T-helper 17 cell (primary cell): ENCODE results near the gene GNA15. TPM values are rescaled to one million over a fixed set of nuclear protein-coding genes. Genes with fewer than 3 reads are reported as not detected.
"Not testable (repeated sequence)": the region's sequence is repeated elsewhere in the genome, so short reads cannot be mapped to it uniquely, and the experiment has no call there.

ENCODE experiments used
- ATAC-seq: fragments of 150-1000 bp; cut with Tn5 transposase; 2 replicates; pipeline ENCODE4 v1.10.0; 2021; ENCODE audit warnings: mild to moderate bottlenecking, moderate library complexity
- DNase-seq, 3 donors: peaks; one replicate each; pipeline versions ENCODE4 v3.0.0 to v3.0.0-alpha.2; 2020 to 2021
- H3K9me3 ChIP-seq: one replicate; pipeline ENCODE4 v1.7.0; 2013; ENCODE audit warnings: low read length, mild to moderate bottlenecking; ENCODE audit not compliant: control insufficient read depth, poor library complexity, severe bottlenecking
- H3K27ac Mint-ChIP-seq: one replicate; pipeline ENCODE4 v1.8.0; 2022; ENCODE audit warnings: mild to moderate bottlenecking, moderate library complexity, mixed read lengths
- H3K27me3 Mint-ChIP-seq: one replicate; pipeline ENCODE4 v1.8.0; 2022; ENCODE audit warnings: mixed read lengths
- H3K36me3 Mint-ChIP-seq: one replicate; pipeline ENCODE4 v1.8.0; 2022; ENCODE audit warnings: low read depth, mixed read lengths
- H3K4me1 Mint-ChIP-seq: one replicate; pipeline ENCODE4 v1.8.0; 2022; ENCODE audit warnings: mild to moderate bottlenecking, mixed read lengths
- H3K4me3 Mint-ChIP-seq: one replicate; pipeline ENCODE4 v1.8.0; 2022; ENCODE audit warnings: mild to moderate bottlenecking, moderate library complexity, mixed read lengths
- total RNA-seq, 4 donors: library from RNA in 2 of 4; stranded (reverse) in 2 of 4; gene quantifications; one replicate each; pipeline ENCODE4 v1.2.3 and lab custom pipeline; 2022 to 2026

The GNA15 gene
- total RNA-seq, 2 donors from 2014 or later = 28.7 to 54.1 TPM

DNA sequence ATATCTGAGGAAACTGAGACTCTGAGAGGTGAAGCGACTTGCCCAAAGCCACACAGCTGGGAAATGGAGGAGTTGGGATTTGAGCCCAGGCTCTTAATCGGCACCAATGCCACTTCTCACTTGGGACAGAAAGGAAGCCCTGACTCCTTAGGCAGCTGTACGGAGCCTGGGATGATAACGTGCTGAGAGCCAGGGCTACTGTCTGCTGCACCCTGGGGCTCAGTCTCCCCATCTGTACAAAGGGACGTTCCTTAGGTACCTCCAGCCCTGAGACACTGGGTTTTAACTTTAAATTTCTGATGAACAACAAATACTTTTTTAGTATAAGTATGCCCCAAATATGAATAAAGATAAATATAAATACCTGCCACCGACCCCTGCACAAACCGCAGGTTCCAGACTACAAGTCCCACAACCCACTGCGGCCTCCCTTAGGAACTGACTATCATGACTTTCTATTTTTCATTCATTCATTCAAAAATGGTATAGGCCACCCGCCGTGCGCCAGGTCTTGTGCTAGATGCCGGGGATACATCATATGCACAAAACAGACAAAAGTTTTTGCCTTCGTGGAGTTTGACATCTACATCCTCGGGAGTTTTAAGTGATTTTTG lies 49.1 kb downstream of the GNA15 start:
- ATAC-seq (peak; percentile 56), DNase-seq (peak; percentile 52 to 54 (median 52))
- H3K27ac Mint-ChIP-seq = peak overlapping the region; percentile 88
- peak overlapping the region; percentile 94 for H3K4me3 Mint-ChIP-seq
- no peaks in the 10 kb centered on the region for H3K9me3 ChIP-seq
- H3K36me3 Mint-ChIP-seq = peaks cover 6% of the 10 kb centered on the region
- H3K4me1 Mint-ChIP-seq = peaks cover 44% of the 10 kb centered on the region
- H3K27me3 Mint-ChIP-seq = no peaks in the 10 kb centered on the region

DNA sequence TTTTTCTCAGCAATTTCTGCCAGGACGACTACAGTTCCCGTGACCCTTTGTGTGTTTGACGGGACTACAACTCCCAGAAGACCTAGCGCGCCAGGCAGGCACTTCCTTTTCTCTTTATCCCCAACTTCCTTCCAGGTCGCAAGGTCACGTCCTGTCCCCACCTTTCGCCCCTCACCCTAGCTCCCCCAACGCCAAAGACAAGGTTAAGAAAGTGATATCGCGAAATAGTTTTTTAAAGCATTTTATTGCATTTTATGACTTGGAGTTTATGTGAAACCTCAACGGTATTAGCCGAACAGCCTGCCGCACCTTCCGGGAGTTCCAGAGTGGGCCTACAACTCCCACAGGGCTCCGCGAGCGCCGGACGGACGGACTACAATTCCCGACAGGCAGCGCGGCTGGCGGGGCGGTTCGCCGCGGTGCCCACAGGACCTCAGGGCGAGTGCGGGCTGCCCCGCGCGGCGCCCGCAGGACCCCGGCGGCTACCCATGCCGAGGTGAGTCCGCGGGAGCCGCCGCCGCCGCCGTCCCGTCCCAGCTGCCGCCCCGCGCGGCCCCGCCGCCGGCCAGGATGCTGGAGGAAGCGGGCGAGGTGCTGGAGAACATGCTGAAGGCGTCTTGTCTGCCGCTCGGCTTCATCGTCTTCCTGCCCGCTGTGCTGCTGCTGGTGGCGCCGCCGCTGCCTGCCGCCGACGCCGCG lies 49.8 kb downstream of the GNA15 start, which contains the start of gene NCLN:
Gene NCLN, plus strand, starts transcription at position 470 of the 699 bp plus-strand sequence. Its CDS starts 101 bp downstream, at position 571.
- H3K27me3 Mint-ChIP-seq = no peaks in the 10 kb centered on the region
- peak; percentile 90 for ATAC-seq
- peaks cover 1% of the 10 kb centered on the region for H3K36me3 Mint-ChIP-seq
- peak; percentile 89 to 95 (median 89) for DNase-seq
- H3K4me1 Mint-ChIP-seq = peaks cover 44% of the 10 kb centered on the region
- H3K27ac Mint-ChIP-seq = peak within 1 kb of the TSS; percentile 88
- H3K4me3 Mint-ChIP-seq = peak within 1 kb of the TSS; percentile 94
- H3K9me3 ChIP-seq = no peaks in the 10 kb centered on the region

DNA sequence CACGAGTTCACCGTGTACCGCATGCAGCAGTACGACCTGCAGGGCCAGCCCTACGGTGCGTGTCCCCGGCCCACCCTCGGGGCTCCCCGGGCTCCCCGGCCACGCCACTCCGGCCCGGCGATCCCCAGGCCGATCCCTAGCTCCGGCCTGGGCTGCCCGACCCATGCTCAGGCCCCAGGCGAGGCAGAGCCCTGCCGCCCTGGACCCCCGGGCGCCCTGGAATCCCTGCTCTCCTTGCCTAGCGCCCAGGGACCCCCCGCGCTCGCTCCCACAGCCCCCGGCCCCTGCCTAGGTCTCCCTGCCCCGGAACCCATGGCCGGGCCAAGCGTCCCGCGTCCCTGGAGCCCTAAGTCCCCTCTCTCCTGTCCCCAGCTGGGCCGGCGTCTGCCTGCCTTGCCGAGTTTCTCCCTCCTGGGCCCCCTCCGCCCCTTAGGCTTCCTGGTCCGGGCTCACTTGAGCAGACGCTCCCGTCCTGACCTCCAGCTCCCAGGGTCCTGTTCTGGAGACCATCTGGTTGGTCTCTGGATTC lies 50.4 kb downstream of the GNA15 start:
- H3K27ac Mint-ChIP-seq = peak overlapping the region; percentile 85
- H3K9me3 ChIP-seq = no peaks in the 10 kb centered on the region
- H3K4me3 Mint-ChIP-seq = peak overlapping the region; percentile 94
- DNase-seq (no peak), ATAC-seq (no peak)
- peaks cover 48% of the 10 kb centered on the region for H3K4me1 Mint-ChIP-seq
- no peaks in the 10 kb centered on the region for H3K27me3 Mint-ChIP-seq
- H3K36me3 Mint-ChIP-seq = no peaks in the 10 kb centered on the region

DNA sequence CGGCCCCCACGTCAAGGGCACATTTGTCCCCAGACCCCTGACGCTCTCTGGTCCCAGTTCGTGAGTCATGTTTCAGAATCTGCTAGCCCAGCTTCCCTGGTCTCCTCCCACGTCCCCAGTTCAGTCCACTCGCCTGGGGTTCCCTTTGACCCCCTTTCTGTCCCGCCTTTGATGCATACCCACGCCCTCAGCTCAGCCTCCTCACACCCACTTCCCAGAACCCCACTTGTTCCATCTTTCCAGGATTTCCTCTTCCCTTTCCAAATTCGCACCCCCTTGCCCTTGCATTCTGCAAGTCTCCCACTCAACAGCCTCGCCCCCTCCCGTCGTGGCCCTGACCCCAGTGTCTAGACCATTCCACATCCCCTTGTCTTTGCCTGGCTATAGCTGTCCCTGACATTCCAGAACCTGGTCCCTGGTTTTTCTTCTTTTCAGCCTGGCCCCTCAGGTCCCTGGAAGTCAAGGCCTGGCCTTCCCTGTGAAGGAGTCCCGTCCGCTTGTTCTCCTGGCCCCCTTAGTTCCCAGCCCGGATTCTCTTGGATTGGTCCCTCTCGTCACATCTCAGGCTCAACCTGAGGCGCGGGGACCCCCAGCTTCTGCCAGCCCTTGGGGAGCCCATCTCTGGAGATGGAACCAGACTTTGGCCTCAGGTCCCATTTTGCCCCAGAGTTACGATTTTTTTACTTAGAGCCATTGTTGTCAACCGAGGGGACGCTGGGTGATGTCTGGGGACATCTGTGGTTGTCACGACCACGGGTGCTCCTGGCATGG lies 51.2 kb downstream of the GNA15 start:
- Mint-ChIP-seq H3K27ac (peak overlapping the region; percentile 85), H3K27me3 (no peaks in the 10 kb centered on the region), H3K36me3 (no peaks in the 10 kb centered on the region), H3K4me3 (peak overlapping the region; percentile 94), H3K4me1 (peaks cover 48% of the 10 kb centered on the region)
- H3K9me3 ChIP-seq = no peaks in the 10 kb centered on the region
- no peak for DNase-seq
- no peak for ATAC-seq

DNA sequence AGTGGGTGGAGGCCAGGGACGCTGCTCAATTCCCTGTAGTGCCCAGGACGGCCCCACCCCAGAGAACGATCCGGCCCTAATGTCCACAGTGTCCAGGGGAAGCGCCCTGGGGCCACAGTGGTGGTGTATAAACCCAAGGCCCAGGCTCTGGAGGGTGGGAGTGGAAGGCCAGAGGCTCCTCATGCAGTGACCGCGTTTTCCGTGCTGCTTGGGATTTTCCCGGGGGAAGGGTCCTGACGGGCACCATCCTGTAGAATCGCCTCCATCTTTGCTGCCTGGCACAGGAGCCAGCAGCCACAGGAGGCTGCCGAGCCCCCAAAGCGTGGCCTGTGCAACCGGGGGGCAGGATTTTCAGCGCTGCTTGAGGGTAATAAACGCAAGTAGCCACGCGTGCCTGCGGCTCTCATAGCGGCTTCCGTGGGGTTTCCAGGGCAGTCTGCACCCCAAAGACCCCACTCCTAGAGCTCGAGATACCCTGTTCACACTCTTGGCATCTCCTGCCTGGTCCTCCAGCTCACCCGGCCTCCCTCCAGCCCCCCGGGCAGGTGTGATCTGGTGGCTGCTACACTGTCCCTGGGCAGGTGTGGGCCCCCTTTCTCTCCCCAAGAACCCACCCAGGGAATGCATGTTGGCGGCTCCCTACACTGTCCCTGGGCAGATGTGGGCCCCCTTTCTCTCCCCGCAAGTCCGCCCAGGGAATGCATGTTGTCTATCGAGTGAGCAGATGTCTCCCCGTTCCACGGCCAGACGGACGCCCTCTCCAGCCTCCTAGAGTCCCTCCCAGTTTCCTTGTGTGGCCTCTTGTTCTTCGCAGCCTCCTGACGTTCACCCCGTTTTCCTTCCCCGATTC lies 52.1 kb downstream of the GNA15 start:
- Mint-ChIP-seq H3K27ac (peak overlapping the region; percentile 83), H3K4me1 (peaks cover 45% of the 10 kb centered on the region), H3K4me3 (peak overlapping the region; percentile 94), H3K36me3 (no peaks in the 10 kb centered on the region), H3K27me3 (no peaks in the 10 kb centered on the region)
- DNase-seq = no peak
- no peak for ATAC-seq
- H3K9me3 ChIP-seq = no peaks in the 10 kb centered on the region

DNA sequence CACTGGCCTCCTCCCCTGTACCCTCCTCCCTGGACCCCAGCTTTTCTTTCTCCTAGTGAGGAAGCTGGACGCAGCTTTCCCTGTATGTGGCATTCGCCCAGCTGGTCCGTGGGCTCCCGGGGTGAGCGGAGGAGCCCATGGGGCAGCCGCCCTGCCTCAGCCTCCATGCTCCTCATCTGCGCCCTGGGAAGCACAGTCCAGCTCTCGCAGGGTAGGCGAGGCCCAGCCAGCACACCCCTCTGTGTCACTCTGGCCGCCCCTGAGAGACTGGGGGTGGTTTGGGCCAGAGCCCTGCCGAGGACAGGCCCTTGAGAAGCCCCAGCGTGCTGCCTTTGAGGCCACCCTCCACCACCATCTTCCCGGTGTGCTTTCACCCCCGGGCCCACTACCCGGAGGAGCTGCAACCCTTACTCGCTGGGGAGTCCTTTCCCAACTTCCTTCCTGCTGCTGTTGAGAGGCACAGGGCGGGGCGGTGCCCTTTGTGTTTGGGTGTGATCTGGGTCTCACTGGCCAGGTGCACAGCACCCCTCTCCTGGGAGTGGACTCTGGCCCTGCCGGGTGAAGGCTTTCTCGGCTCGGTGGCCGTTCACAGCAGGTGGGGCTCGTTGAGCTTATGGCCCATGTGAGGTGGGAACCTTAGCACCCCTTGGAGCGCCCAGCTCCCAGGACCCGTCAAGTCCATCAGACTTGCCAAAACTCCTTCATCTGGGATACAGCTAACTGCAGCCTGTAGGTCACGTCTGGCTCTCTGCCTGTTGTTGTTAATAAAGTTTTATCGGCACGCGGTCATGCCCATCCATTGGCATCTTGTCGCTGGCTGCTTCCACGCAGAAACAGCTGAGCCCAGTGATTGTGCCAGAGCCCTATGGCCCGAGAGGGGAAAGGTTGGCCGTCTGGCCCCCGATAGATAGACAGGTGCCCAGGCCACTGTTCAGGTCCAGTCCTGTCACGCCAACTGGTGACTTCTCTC lies 53.1 kb downstream of the GNA15 start:
- Mint-ChIP-seq H3K4me1 (peaks cover 39% of the 10 kb centered on the region), H3K4me3 (peak overlapping the region; percentile 94), H3K27ac (peak overlapping the region; percentile 83), H3K36me3 (no peaks in the 10 kb centered on the region), H3K27me3 (no peaks in the 10 kb centered on the region)
- DNase-seq (no peak), ATAC-seq (no peak)
- no peaks in the 10 kb centered on the region for H3K9me3 ChIP-seq

DNA sequence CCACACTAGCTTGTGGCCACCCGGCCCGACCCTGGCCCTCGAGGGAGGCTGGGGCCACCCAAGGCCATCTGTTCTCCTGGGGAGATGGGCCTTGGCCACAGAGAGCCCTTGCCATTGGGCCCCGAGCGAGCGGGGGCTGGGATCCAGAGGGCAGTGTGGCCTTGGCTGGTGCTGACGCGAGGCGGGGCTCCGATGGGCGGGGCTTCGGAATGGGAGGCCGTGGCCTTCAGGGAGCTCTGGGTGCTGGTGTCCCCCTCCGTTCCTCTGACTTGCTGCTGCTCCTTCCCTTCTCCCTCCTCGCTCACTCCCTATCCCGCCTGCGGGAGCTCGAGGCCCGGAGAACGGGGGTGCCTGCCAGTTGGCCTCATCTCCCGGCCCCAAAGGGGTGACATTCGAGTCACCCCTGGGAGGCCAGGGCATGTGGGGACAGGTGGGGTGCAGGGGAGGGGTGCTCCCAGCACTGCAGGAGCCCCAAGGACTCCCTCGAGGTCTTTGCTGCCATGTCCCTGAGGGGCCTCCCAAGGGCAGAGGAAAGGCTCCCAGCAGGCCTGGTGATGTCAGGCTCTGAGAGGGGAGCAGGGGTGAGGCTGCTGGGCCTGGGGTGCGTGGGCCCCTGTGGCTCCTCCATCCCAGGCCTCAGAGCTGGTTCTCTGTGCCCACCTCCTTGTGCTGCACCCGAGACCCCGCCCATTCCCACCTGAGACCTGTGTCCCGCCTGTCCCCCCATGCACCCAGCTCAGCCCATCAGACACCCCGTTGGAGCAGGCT lies 54.1 kb downstream of the GNA15 start:
- no peak overlapping the region for H3K27ac Mint-ChIP-seq
- no peak overlapping the region for H3K4me3 Mint-ChIP-seq
- ATAC-seq = no peak

DNA sequence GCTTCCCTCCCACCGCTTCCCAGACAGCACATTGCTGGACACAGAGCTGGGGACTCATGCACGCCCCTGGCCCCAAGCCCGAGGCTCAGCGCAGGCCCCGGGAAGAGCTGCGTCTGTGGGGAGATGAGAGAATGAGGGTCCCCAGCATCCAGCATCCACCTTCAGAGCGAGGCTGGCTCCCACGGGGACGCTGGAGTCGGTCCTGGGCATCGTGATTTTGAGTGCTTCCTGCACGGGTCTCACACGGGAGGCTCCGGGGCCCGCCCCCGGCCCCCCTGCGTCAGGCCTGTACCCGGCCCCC lies 54.6 kb downstream of the GNA15 start:
- H3K4me1 Mint-ChIP-seq = peaks cover 25% of the 10 kb centered on the region
- no peaks in the 10 kb centered on the region for H3K27me3 Mint-ChIP-seq
- DNase-seq (no peak), ATAC-seq (no peak)
- no peaks in the 10 kb centered on the region for H3K36me3 Mint-ChIP-seq
- no peak overlapping the region for H3K27ac Mint-ChIP-seq
- H3K9me3 ChIP-seq = no peaks in the 10 kb centered on the region
- no peak overlapping the region for H3K4me3 Mint-ChIP-seq

More for the DNA sequence above, 54.1 kb downstream of the GNA15 start:
- Mint-ChIP-seq H3K27me3 (no peaks in the 10 kb centered on the region), H3K36me3 (no peaks in the 10 kb centered on the region), H3K4me1 (peaks cover 29% of the 10 kb centered on the region)
- DNase-seq = no peak
- no peaks in the 10 kb centered on the region for H3K9me3 ChIP-seq

DNA sequence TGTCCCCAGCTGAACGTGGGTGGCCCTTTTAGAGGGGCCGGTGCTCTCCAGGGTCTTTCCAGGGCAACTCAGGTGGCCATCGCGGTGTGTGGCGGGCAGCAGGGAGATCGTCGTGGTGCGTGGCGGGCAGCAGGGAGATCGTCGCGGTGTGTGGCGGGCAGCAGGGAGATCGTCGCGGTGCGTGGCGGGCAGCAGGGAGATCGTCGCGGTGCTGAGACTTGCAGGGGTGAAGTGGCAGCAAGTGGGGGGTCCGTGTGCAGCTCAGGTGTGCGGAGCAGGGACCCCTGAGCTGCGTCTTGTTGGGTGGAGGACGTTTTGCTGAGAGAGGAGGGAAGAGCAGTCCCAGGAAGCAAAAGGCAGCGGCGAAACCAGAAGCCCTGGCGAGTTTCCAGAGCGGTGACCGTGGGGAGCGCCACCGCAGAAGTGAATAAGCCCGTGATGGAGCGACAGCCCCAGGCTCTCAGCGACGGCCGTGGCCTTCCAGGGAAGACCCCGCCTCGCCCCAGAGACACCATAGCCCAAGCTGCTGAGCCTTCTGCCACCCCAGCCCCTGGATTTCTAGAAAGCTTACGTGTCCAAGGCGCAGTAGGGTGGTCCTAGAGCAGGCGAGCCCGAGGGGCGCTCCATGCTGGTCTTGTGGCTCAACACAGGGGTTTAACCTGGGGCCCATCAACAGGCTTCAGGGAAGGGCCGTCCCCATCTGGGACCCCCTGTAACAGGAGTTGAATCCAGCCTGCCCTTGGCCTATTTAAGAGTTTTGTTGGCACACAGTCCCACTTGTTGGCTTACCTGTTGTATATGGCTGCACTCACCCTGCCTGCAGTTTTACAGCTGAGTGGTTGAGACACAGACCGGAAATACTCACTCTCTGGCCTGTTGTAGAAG lies 55.3 kb downstream of the GNA15 start:
- ATAC-seq = no peak
- H3K4me3 Mint-ChIP-seq = no peak overlapping the region

DNA sequence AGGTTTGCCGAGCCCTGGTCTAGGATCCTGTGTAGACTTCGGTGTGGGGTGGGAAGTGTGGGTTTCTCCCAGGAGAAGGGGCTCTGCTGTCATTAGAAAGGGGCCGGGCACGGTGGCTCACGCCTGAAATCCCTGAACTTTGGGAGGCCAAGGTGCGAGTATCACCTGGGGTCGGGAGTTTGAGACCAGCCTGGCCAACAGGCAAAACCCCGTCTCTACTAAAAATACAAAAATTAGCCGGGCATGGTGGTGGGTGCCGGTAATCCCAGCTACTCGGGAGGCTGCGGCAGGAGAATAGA lies 55.9 kb downstream of the GNA15 start:
- H3K4me3 Mint-ChIP-seq, H3K27me3 Mint-ChIP-seq, ATAC-seq, H3K27ac Mint-ChIP-seq, H3K36me3 Mint-ChIP-seq, H3K9me3 ChIP-seq, DNase-seq: not testable (repeated sequence)
- peaks cover 22% of the 10 kb centered on the region for H3K4me1 Mint-ChIP-seq

More for the DNA sequence above, 55.3 kb downstream of the GNA15 start:
- no peaks in the 10 kb centered on the region for H3K36me3 Mint-ChIP-seq
- peaks cover 24% of the 10 kb centered on the region for H3K4me1 Mint-ChIP-seq
- H3K9me3 ChIP-seq = no peaks in the 10 kb centered on the region
- H3K27me3 Mint-ChIP-seq = no peaks in the 10 kb centered on the region
- no peak overlapping the region for H3K27ac Mint-ChIP-seq
- no peak for DNase-seq

DNA sequence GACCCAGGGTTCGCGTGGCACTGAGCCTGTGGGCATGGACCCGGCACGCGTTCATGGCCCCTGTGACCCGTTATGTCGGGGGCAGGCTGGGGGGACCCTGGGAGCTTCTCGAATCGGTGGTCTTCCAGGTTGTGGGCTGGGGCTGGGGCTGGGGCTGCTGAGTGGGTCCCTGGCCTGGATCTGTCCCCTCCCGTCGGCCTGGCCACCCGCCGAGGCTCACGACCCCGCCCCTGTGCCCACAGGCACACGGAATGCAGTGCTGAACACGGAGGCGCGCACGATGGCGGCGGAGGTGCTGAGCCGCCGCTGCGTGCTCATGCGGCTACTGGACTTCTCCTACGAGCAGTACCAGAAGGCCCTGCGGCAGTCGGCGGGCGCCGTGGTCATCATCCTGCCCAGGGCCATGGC lies 56.4 kb downstream of the GNA15 start:
- no peaks in the 10 kb centered on the region for H3K9me3 ChIP-seq
- Mint-ChIP-seq H3K36me3 (no peaks in the 10 kb centered on the region), H3K4me3 (no peak overlapping the region), H3K27ac (peak overlapping the region; percentile 43), H3K27me3 (no peaks in the 10 kb centered on the region), H3K4me1 (peaks cover 18% of the 10 kb centered on the region)
- ATAC-seq = no peak
- no peak for DNase-seq
